Immature natural killer cell (primary cell): ENCODE results near the gene LRRD1. TPM values are rescaled to one million over a fixed set of nuclear protein-coding genes. Genes with fewer than 3 reads are reported as not detected.
"Not testable (repeated sequence)": the region's sequence is repeated elsewhere in the genome, so short reads cannot be mapped to it uniquely, and the experiment has no call there.

Source experiments
- DNase-seq, 3 donors: peaks; one replicate each; pipeline ENCODE4 v3.0.0; 2022; ENCODE audit warnings: mixed read lengths in 1 of 3
- H3K27ac Mint-ChIP-seq, 6 donors: one replicate each; pipeline ENCODE4 v1.8.0; 2020; ENCODE audit warnings: mixed read lengths in 6 of 6, mild to moderate bottlenecking in 5 of 6, inconsistent platforms in 4 of 6, moderate library complexity in 3 of 6
- H3K27me3 Mint-ChIP-seq, 3 donors: one replicate each; pipeline ENCODE4 v1.8.0; 2020 to 2021; ENCODE audit warnings: low read depth in 3 of 3, mild to moderate bottlenecking in 3 of 3, mixed read lengths in 3 of 3, moderate library complexity in 3 of 3, inconsistent platforms in 1 of 3
- H3K36me3 Mint-ChIP-seq, 3 donors: one replicate each; pipeline ENCODE4 v1.8.0; 2020; ENCODE audit warnings: mixed read lengths in 3 of 3, inconsistent platforms in 2 of 3, mild to moderate bottlenecking in 2 of 3
- H3K4me1 Mint-ChIP-seq, 2 donors: one replicate each; pipeline ENCODE4 v1.8.0; 2020; ENCODE audit warnings: inconsistent platforms in 2 of 2, mild to moderate bottlenecking in 2 of 2, mixed read lengths in 2 of 2, moderate library complexity in 1 of 2
- H3K4me3 Mint-ChIP-seq, 5 donors: one replicate each; pipeline ENCODE4 v1.8.0; 2020; ENCODE audit warnings: mild to moderate bottlenecking in 5 of 5, mixed read lengths in 5 of 5, inconsistent platforms in 3 of 5, moderate library complexity in 3 of 5
- H3K9me3 Mint-ChIP-seq, 6 donors: one replicate each; pipeline ENCODE4 v1.8.0; 2020; ENCODE audit warnings: mild to moderate bottlenecking in 6 of 6, mixed read lengths in 6 of 6, inconsistent platforms in 4 of 6, moderate library complexity in 3 of 6
- polyA plus RNA-seq, 3 donors: library from polyadenylated mRNA; unstranded; fragments of 300-500 nt; fragmentation: Illumina TruSeq; gene quantifications; one replicate each; pipeline ENCODE4 v1.2.3, GENCODE V29; 2021

Gene LRRD1
- polyA plus RNA-seq, 3 donors from 2014 or later, result not detected

DNA sequence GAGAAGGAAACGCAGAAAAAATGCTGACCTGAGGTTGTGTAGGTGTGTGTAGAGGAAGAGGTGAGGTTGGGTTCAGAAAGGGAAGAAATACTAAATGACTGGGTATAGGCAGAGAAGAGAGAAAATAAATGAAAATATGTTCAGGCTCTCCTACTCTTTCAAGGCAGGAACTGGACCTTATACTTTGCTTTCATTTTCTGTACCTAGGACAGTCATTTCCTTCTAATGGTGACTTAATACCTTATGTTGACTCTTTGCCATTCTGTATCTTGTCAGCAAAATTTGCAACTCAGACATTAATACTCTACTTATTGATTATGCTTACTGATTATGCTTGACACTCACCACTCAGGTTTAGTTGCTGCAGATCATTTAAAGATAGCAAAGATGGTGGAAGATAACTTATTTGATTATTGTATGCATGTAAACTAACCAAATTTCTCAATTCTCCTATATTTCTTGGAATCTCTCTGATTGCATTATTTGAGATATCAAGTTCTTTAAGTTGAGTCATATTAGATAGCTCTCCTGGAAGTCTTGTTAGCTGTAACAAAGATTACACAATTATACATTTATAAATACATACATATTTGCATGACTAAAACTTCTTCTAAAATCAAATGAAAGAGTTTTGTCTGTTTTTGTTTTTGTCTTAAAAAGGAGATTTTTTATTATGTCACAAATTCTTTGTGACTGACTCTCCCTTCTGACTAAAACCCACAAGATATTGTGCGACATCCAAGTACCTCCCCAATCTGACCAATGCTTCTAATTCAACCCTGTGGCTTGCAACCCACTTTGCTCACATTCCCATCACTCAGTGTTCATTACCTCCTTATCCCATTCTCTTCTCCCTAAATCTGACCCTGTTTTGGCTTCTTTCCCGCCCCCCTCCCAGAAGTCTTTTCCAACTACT is 20.0 kb downstream of the LRRD1 start:
- no peaks in the 10 kb centered on the region for H3K4me1 Mint-ChIP-seq
- no peaks in the 10 kb centered on the region for H3K36me3 Mint-ChIP-seq
- DNase-seq, result no peak
- H3K27me3 Mint-ChIP-seq, result peaks cover 0 to 8% (median 6%) of the 10 kb centered on the region in 3 donors
- H3K4me3 Mint-ChIP-seq, result no peak overlapping the region
- no peak overlapping the region for H3K27ac Mint-ChIP-seq
- H3K9me3 Mint-ChIP-seq, result no peaks in the 10 kb centered on the region

GRCh38 chr7:92156990-92157389 is 22.0 kb downstream of the LRRD1 start:
- H3K36me3 Mint-ChIP-seq, result no peaks in the 10 kb centered on the region
- no peak overlapping the region for H3K27ac Mint-ChIP-seq
- DNase-seq, result no peak
- no peaks in the 10 kb centered on the region for H3K4me1 Mint-ChIP-seq
- H3K9me3 Mint-ChIP-seq, result no peaks in the 10 kb centered on the region
- H3K4me3 Mint-ChIP-seq, result no peak overlapping the region
- H3K27me3 Mint-ChIP-seq, result peaks cover 0 to 8% (median 0%) of the 10 kb centered on the region in 3 donors

DNA sequence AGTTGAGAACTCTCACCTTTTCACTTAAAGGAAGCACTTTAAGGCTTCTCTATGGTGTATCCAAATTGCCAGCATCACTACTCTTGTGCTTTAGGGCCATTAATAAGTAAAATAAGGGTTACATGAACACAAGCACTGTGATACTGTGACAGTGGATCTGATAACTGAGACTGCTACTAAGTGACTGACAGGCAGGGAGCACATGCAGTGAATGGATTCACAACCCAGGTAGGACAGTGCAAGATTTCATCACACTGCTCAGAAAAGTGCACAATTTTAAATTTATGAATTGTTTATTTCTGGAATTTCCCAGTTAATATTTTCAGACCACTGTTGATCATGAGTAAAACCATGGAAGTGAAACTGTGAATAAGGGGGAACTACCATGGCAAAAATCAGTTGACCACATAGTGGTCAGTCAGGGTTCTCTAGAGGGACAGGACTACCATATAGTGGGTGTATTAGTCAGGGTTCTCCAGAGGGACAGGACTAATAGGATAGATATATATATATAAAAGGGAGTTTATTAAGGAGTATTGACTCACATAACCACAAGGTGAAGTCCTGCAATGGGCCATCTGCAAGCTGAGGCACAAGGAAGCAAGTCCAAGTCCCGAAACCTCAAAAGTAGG is 23.7 kb downstream of the LRRD1 start:
- H3K9me3 Mint-ChIP-seq, result no peaks in the 10 kb centered on the region
- H3K27me3 Mint-ChIP-seq, result peaks cover 0 to 8% (median 0%) of the 10 kb centered on the region in 3 donors
- H3K4me3 Mint-ChIP-seq, result no peak overlapping the region
- no peaks in the 10 kb centered on the region for H3K36me3 Mint-ChIP-seq
- no peak overlapping the region for H3K27ac Mint-ChIP-seq
- no peak for DNase-seq
- H3K4me1 Mint-ChIP-seq, result no peaks in the 10 kb centered on the region

DNA sequence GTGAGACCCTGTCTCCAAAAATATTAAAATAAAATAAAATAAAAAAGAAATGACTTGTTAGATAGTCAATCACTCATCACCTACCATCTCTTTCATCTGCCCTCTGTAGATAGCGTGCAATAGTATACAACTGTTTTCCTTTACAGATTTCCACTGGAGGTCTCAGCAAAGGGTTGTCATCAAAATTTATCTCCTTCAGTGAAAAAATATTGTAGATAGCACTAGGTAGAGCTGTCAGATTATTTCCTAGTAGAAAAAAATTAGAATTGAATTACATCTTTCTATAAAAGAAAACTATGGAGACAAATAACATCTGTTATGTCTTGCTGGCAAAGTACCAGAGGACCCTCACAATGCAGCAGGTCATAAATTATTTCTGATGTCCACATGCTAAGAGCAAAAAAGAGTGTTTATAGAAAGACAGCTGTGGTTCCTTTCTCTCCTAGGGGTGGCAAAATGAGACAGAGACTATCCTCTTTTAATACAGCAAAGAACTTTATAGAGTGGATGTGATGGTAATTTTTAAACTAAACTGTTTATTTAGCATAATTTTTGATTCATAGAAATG is 28.4 kb downstream of the LRRD1 start:
- H3K27me3 Mint-ChIP-seq, result no peaks in the 10 kb centered on the region
- no peaks in the 10 kb centered on the region for H3K9me3 Mint-ChIP-seq
- no peak overlapping the region for H3K4me3 Mint-ChIP-seq
- no peaks in the 10 kb centered on the region for H3K4me1 Mint-ChIP-seq
- DNase-seq, result no peak
- H3K36me3 Mint-ChIP-seq, result no peaks in the 10 kb centered on the region
- H3K27ac Mint-ChIP-seq, result no peak overlapping the region

DNA sequence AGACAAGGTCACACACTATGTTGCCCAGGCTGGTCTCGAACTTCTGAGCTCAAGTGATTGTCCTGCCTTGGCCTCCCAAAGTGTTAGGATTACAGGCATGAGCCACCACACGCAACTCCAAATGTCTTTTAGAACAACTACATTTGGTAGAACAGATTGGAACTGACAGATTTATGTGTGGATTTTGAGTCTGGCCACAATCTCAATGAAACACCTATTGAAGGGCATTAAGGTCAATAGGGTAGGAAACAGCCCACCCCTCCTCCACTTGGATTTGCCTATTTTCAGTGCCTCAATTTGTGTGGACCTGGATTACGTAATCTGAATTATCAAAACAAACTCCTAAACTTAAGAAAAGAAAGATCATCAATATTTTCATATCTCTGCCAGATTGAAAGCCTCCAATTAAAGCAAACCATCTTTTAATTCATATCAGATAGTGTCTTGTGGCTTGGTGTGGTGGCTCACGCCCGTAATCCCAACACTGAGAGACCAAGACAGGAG is 29.2 kb downstream of the LRRD1 start:
- no peaks in the 10 kb centered on the region for H3K9me3 Mint-ChIP-seq
- H3K36me3 Mint-ChIP-seq, result no peaks in the 10 kb centered on the region
- H3K27me3 Mint-ChIP-seq, result no peaks in the 10 kb centered on the region

DNA sequence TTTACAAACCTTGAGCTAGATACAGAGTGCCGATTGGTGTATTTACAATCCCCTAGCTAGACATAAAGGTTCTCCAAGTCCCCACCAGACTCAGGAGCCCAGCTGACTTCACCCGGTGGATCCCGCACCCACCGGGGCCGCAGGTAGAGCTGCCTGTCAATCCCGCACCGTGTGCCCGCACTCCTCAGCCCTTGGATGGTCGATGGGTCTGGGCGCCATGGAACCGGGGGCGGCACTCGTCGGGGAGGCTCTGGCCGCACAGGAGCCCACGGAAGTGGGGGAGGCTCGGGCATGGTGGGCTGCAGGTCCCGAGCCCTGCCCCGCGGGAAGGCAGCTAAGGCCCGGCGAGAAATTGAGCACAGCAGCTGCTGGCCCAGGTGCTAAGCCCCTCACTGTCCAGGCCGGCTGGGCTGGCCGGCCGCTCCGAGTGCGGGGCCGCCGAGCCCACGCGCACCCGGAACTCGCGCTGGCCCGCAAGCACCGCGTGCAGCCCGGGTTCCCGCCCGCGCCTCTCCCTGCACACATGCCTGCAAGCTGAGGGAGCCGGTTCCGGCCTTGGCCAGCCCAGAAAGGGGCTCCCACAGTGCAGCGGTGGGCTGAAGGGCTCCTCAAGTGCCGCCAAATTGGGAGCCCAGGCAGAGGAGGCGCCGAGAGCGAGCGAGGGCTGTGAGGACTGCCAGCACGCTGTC is 35.6 kb downstream of the LRRD1 start:
- not testable (repeated sequence) for H3K27ac Mint-ChIP-seq, H3K27me3 Mint-ChIP-seq, H3K4me1 Mint-ChIP-seq, H3K9me3 Mint-ChIP-seq, DNase-seq, H3K36me3 Mint-ChIP-seq, H3K4me3 Mint-ChIP-seq

More for the DNA sequence above, 29.2 kb downstream of the LRRD1 start:
- no peak for DNase-seq
- no peaks in the 10 kb centered on the region for H3K4me1 Mint-ChIP-seq
- no peak overlapping the region for H3K27ac Mint-ChIP-seq
- no peak overlapping the region for H3K4me3 Mint-ChIP-seq

DNA sequence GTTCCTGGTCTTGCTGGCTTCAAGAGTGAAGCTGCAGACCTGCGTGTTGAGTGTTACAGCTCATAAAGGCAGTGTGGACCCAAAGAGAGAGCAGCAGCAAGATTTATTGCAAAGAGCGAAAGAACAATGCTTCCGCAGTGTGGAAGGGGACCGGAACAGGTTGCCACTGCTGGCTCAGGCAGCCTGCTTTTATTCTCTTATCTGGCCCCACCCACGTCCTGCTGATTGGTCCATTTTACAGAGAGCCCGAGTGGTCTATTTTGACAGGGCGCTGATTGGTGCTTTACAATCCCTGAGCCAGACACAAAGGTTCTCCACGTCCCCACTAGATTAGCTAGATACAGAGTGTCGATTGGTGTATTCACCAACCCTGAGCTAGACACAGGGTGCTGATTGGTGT is 36.2 kb downstream of the LRRD1 start:
- DNase-seq, H3K9me3 Mint-ChIP-seq, H3K27ac Mint-ChIP-seq, H3K36me3 Mint-ChIP-seq, H3K27me3 Mint-ChIP-seq, H3K4me1 Mint-ChIP-seq: not testable (repeated sequence)
- H3K4me3 Mint-ChIP-seq, result peak overlapping the region in 2 of 5 donors; percentile 28 to 42

- Mint-ChIP-seq H3K9me3 (no peaks in the 10 kb centered on the region), H3K4me3 (no peak overlapping the region), H3K4me1 (peaks cover 0 to under 1% of the 10 kb centered on the region in 2 donors), H3K36me3 (no peaks in the 10 kb centered on the region), H3K27me3 (peaks cover 0 to 6% (median 2%) of the 10 kb centered on the region in 3 donors), H3K27ac (no peak overlapping the region)
- DNase-seq, result no peak
Measured at GRCh38 chr7:92141161-92141560, 37.8 kb downstream of the LRRD1 start.

- Mint-ChIP-seq H3K27me3 (peaks cover 21 to 24% (median 22%) of the 10 kb centered on the region in 3 donors), H3K36me3 (no peaks in the 10 kb centered on the region), H3K27ac (no peak overlapping the region), H3K9me3 (no peaks in the 10 kb centered on the region), H3K4me1 (peaks cover 25 to 28% of the 10 kb centered on the region in 2 donors), H3K4me3 (no peak overlapping the region)
- no peak for DNase-seq
Measured at GRCh38 chr7:92137557-92137956, 41.4 kb downstream of the LRRD1 start.

DNA sequence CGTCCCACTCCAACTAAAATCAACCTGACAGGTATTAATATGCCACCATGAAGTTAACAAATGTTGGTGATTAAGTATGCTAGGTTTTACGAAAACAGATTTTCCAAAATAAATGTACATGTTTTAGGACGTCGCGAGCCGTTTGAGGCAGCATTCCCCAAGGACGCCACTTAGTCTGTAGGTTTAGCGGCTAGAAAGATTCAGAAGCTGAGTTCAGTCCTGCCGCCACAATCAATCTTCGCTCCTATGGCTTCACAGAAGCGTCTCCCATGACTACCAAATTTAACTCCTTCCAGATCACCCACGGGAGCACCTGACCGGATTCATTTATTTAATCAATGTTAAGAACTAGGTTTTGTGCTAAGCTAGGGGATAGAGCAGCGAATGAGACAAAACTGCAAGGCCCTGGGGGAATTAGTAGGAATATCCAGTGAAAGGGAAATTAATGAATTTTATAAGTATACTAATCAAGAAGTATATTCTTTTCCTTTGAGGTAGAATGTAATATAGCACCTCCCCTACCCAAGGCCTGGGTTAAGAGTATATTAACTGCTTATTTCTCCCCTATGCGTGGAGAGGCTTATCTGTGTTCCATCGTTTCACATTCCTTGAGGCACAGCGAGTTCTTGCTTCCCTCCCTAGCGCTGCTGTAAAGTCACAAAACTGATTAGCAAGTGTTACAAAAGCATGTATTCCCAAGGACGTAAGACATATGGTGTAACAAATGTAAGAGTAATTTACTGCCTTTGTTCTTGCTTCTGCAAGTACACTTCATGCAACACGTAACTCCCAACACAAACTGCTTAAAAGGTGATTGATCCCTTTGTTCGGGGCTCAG is 43.7 kb downstream of the LRRD1 start:
- Mint-ChIP-seq H3K4me3 (peak overlapping the region; percentile 94 to 99 (median 97)), H3K9me3 (no peaks in the 10 kb centered on the region), H3K27ac (peak overlapping the region; percentile 98 to 100 (median 100)), H3K36me3 (no peaks in the 10 kb centered on the region), H3K4me1 (peaks cover 31% of the 10 kb centered on the region in 2 donors), H3K27me3 (peaks cover 21 to 28% (median 22%) of the 10 kb centered on the region in 3 donors)
- DNase-seq, result no peak

DNA sequence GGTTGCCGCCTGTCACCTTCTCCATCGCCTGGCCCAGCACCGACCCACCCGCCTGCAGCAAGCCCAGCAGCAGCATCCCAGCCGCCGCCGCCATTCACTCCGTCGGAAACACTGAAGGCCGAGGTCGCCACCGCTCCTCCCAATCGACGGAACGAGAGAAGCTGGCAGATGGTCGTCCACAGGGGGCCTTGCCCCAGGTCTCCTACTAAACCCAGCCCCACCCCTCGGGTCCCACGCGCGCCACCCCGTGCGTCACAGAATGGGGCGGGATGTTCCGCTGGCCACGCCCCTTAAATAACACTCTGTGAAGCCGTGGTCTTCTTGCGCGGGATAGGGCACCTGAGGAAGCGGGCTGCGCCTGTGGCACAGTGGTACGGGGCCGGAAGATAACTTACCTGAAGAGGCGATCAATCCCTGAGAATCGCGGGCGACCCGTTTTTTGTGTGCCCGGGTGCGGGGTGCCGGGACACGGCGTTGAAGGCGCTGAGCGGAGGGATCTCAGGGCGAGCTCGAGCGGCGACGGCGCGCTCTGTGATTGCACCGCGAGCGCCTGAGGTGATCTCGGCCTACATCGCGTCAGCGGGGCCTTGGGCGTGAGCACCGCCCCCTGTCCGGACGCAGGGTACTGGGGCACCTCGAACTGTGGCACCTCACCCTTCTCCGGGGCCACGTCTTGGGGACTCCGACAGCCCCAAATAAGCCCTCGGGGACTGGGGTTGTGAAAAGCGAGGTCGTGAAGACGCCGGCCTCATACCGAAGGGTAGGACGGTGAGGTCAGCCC is 44.5 kb downstream of the LRRD1 start, which contains the start of gene CYP51A1:
Gene CYP51A1 (minus strand): TSS at position 207 of the 781 bp plus-strand sequence. CDS start 113 bp downstream, at position 94.
- DNase-seq, result peak; percentile 96 to 97 (median 97)
- H3K27ac Mint-ChIP-seq, result peak within 1 kb of the TSS; percentile 98 to 100 (median 100)
- H3K27me3 Mint-ChIP-seq, result peaks cover 21 to 28% (median 22%) of the 10 kb centered on the region in 3 donors
- no peaks in the 10 kb centered on the region for H3K36me3 Mint-ChIP-seq
- H3K9me3 Mint-ChIP-seq, result no peaks in the 10 kb centered on the region
- peak within 1 kb of the TSS; percentile 94 to 99 (median 97) for H3K4me3 Mint-ChIP-seq
- peaks cover 31% of the 10 kb centered on the region in 2 donors for H3K4me1 Mint-ChIP-seq

DNA sequence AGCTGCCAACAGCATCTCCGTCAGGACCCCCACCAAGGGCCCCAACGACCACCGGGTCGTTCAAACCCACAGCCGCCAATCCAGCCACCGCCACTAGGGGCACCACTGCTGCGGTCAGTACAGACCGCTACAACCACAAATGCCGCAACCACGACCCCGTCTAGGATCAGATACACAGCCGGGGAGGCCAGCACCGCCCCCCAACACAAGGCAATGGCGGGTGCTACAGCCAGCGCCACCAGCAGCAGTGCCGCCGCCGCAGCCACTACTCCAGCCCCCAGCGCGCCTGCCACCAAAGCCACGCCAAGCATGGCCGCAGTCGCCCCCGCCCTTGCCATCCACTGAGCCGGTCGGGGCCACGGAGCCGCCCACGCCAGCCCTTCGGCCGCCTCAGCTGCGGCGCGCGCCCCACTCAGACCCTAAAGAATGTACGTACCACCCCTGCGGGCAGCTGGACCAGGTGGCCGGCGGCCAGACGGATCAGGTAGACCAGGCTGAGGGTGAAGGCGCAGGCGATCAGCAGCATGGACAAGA is 45.1 kb downstream of the LRRD1 start:
- Mint-ChIP-seq H3K9me3 (no peaks in the 10 kb centered on the region), H3K27me3 (peaks cover 21 to 28% (median 22%) of the 10 kb centered on the region in 3 donors), H3K36me3 (no peaks in the 10 kb centered on the region), H3K4me1 (peaks cover 31% of the 10 kb centered on the region in 2 donors), H3K27ac (peak overlapping the region; percentile 98 to 100 (median 100)), H3K4me3 (peak overlapping the region; percentile 94 to 99 (median 97))
- DNase-seq, result peak; percentile 74 to 81 (median 78)
